Loucy (cell line): ENCODE measurements around the gene WWOX.

Experiments used
- H2AFZ ChIP-seq: fragments of 200-600 bp; sonication (generic); 2 replicates; pipeline ENCODE4 v1.6.0; 2016; ENCODE audit warnings: antibody characterized with exemption, mild to moderate bottlenecking, low read length, moderate library complexity
- H3F3A ChIP-seq: fragments of 200-600 bp; 2 replicates; pipeline ENCODE4 v1.6.0; 2016; ENCODE audit warnings: antibody characterized with exemption, low read depth, mild to moderate bottlenecking
- H3K27me3 ChIP-seq: fragments of 200-600 bp; sonication (generic); 2 replicates; pipeline ENCODE4 v1.6.1; 2014; ENCODE audit warnings: low read length, mild to moderate bottlenecking; ENCODE audit not compliant: insufficient read depth, poor library complexity, severe bottlenecking
- H3K36me3 ChIP-seq: fragments of 200-600 bp; sonication (generic); 2 replicates; pipeline ENCODE4 v1.6.1; 2016; ENCODE audit warnings: low read length; ENCODE audit not compliant: insufficient read depth
- H3K4me1 ChIP-seq: fragments of 200-600 bp; sonication (generic); 2 replicates; pipeline ENCODE4 v1.5.1; 2014; ENCODE audit warnings: low read length, mild to moderate bottlenecking; ENCODE audit not compliant: insufficient read depth, poor library complexity, severe bottlenecking
- H3K4me2 ChIP-seq: fragments of 200-600 bp; sonication (generic); 2 replicates; pipeline ENCODE4 v1.6.0; 2014; ENCODE audit warnings: antibody characterized with exemption, low read length, low read depth, mild to moderate bottlenecking; ENCODE audit not compliant: poor library complexity, severe bottlenecking
- H3K4me3 ChIP-seq: fragments of 200-600 bp; sonication (generic); 2 replicates; pipeline ENCODE4 v1.5.1; 2014; ENCODE audit warnings: low read length, mild to moderate bottlenecking, mixed read lengths; ENCODE audit not compliant: poor library complexity, severe bottlenecking
- H3K79me2 ChIP-seq: fragments of 200-600 bp; sonication (generic); 2 replicates; pipeline ENCODE4 v1.6.1; 2014; ENCODE audit warnings: low read length; ENCODE audit not compliant: insufficient read depth
- H3K9ac ChIP-seq: fragments of 200-600 bp; sonication (generic); 2 replicates; pipeline ENCODE4 v1.6.0; 2014; ENCODE audit warnings: mild to moderate bottlenecking, low read depth, low read length, moderate library complexity; ENCODE audit not compliant: poor library complexity, severe bottlenecking
- H3K9me2 ChIP-seq: fragments of 200-600 bp; sonication (generic); replicated peaks from 2 replicates; pipeline ENCODE4 v1.6.1; 2016; ENCODE audit warnings: low read depth, low read length, mixed read lengths
- H3K9me3 ChIP-seq: fragments of 200-600 bp; sonication (generic); 2 replicates; pipeline ENCODE4 v1.6.1; 2014; ENCODE audit warnings: mild to moderate bottlenecking, antibody characterized with exemption, low read length, low read depth; ENCODE audit not compliant: insufficient read depth
- H4K20me1 ChIP-seq: fragments of 200-600 bp; sonication (generic); 2 replicates; pipeline ENCODE4 v1.6.0; 2014; ENCODE audit warnings: antibody characterized with exemption, low read length, mild to moderate bottlenecking; ENCODE audit not compliant: insufficient read depth, poor library complexity, severe bottlenecking
- EZH2phosphoT487 ChIP-seq: fragments of 200-600 bp; IDR thresholded peaks from 2 replicates; pipeline ENCODE4 v1.6.1; 2018; ENCODE audit warnings: antibody characterized with exemption, mild to moderate bottlenecking, moderate library complexity, borderline replicate concordance
- TF ChIP-seq, protein P1 (sequence below): fragments of 200-600 bp; sonication (generic); conservative IDR thresholded peaks from 2 replicates; pipeline ENCODE4 v1.5.1; 2014; ENCODE audit warnings: mild to moderate bottlenecking, antibody characterized with exemption, low read length

WWOX gene

GRCh38 chr16:78782572-78782971 lies 683.1 kb downstream of the WWOX start:
- no peaks in the 10 kb centered on the region for H4K20me1 ChIP-seq
- H2AFZ ChIP-seq: no peak overlapping the region
- TF ChIP-seq, protein P1, sequence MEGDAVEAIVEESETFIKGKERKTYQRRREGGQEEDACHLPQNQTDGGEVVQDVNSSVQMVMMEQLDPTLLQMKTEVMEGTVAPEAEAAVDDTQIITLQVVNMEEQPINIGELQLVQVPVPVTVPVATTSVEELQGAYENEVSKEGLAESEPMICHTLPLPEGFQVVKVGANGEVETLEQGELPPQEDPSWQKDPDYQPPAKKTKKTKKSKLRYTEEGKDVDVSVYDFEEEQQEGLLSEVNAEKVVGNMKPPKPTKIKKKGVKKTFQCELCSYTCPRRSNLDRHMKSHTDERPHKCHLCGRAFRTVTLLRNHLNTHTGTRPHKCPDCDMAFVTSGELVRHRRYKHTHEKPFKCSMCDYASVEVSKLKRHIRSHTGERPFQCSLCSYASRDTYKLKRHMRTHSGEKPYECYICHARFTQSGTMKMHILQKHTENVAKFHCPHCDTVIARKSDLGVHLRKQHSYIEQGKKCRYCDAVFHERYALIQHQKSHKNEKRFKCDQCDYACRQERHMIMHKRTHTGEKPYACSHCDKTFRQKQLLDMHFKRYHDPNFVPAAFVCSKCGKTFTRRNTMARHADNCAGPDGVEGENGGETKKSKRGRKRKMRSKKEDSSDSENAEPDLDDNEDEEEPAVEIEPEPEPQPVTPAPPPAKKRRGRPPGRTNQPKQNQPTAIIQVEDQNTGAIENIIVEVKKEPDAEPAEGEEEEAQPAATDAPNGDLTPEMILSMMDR: no peak
- no peak for TF ChIP-seq EZH2phosphoT487
- no peaks in the 10 kb centered on the region for H3K27me3 ChIP-seq
- H3K4me3 ChIP-seq: no peak overlapping the region
- H3K9me3 ChIP-seq: no peaks in the 10 kb centered on the region
- H3K36me3 ChIP-seq: no peaks in the 10 kb centered on the region
- no peaks in the 10 kb centered on the region for H3F3A ChIP-seq
- H3K4me1 ChIP-seq: peaks cover 8% of the 10 kb centered on the region
- no peaks in the 10 kb centered on the region for H3K9me2 ChIP-seq
- no peak overlapping the region for H3K4me2 ChIP-seq
- H3K79me2 ChIP-seq: no peaks in the 10 kb centered on the region
- no peak overlapping the region for H3K9ac ChIP-seq

DNA sequence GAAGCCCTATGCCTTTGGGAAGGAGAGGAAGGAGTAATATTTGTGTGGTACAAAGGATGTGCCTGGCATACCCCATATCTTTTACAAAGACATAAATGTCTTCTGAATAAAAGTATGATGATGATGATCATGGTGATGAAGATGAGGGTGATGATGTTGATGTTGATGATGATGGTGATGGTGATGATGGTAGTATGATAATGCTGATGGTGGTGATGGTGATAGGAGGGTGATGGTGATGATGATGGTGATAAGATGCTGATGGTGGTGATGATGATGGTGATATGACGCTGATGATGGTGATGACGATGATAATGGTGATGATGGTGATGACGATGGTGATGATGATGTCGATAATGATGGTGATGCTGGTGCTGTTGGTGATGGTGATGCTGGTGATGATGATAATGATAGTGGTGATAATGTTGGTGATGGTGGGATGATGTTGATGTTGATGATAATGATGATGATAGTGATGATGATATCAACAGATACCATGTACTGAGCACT lies 684.2 kb downstream of the WWOX start:
- Histone ChIP-seq H3K79me2 (no peaks in the 10 kb centered on the region), H3K4me1 (peaks cover 8% of the 10 kb centered on the region), H3K4me2 (no peak overlapping the region), H3K27me3 (no peaks in the 10 kb centered on the region), H3F3A (no peaks in the 10 kb centered on the region), H4K20me1 (no peaks in the 10 kb centered on the region), H3K9me2 (no peaks in the 10 kb centered on the region), H3K4me3 (no peak overlapping the region), H3K36me3 (no peaks in the 10 kb centered on the region), H2AFZ (no peak overlapping the region), H3K9me3 (no peaks in the 10 kb centered on the region), H3K9ac (no peak overlapping the region)
- no peak for TF ChIP-seq EZH2phosphoT487
- TF ChIP-seq, protein P1: no peak

GRCh38 chr16:78784771-78785170 lies 685.3 kb downstream of the WWOX start:
- Histone ChIP-seq H3K9me2 (no peaks in the 10 kb centered on the region), H3F3A (no peaks in the 10 kb centered on the region), H2AFZ (no peak overlapping the region), H3K4me3 (no peak overlapping the region), H4K20me1 (no peaks in the 10 kb centered on the region), H3K79me2 (no peaks in the 10 kb centered on the region), H3K36me3 (no peaks in the 10 kb centered on the region), H3K9ac (no peak overlapping the region), H3K4me2 (no peak overlapping the region), H3K9me3 (no peaks in the 10 kb centered on the region), H3K4me1 (peaks cover 8% of the 10 kb centered on the region), H3K27me3 (no peaks in the 10 kb centered on the region)
- TF ChIP-seq EZH2phosphoT487: no peak
- TF ChIP-seq, protein P1: no peak
